Measurements from ENCODE around the gene ZNF644. TPM values are rescaled to one million over a fixed set of nuclear protein-coding genes. Genes with fewer than 3 reads are reported as not detected.
A peak's percentile ranks its signal among the peaks of the same experiment; 100 is the strongest.

Gene ZNF644
- polyA plus RNA-seq, 3 donors = 7.0 to 22.2 (median 17.6) TPM

GRCh38 chr1:91031081-91031480 lies 9.2 kb upstream of the ZNF644 start:
- Histone ChIP-seq H3K79me2 (ENCODE audit: insufficient read depth, low read length) (no peaks in the 10 kb centered on the region), H3K36me3 (replicated peaks in 1 of 2; ENCODE audit: control insufficient read depth in 1 of 2, insufficient read depth in 2 of 2, low read length in 2 of 2) (no peaks in the 10 kb centered on the region), H4K20me1 (ENCODE audit: insufficient read depth, low read length) (no peaks in the 10 kb centered on the region), H3K4me1 (ENCODE audit: control insufficient read depth in 1 of 2, insufficient read depth in 2 of 2, low read length in 2 of 2) (no peaks in the 10 kb centered on the region), H3K27ac (ENCODE audit: low read depth in 1 of 2, low read length in 2 of 2) (no peak overlapping the region), H3K27me3 (ENCODE audit: control insufficient read depth in 2 of 2, insufficient read depth in 2 of 2, low read length in 2 of 2) (no peaks in the 10 kb centered on the region), H2AFZ (ENCODE audit: insufficient read depth, low read depth, low read length, poor library complexity, severe bottlenecking) (no peak overlapping the region), H3K4me3 (replicated peaks in 1 of 3; ENCODE audit: low read depth in 2 of 3, low read length in 3 of 3) (no peak overlapping the region), H3K4me2 (replicated peaks; ENCODE audit: extremely low read depth, low read length, poor library complexity, severe bottlenecking) (no peak overlapping the region), H3K9ac (ENCODE audit: insufficient read depth, low read length, poor library complexity, severe bottlenecking) (no peak overlapping the region), H3K9me3 (replicated peaks in 1 of 2; ENCODE audit: control insufficient read depth in 1 of 2, insufficient read depth in 1 of 2, low read length in 2 of 2) (no peaks in the 10 kb centered on the region)
- no peak for DNase-seq
- H3K27me3 Mint-ChIP-seq (ENCODE audit: low read depth in 3 of 3) = peaks cover 2 to 6% (median 3%) of the 10 kb centered on the region in 3 donors
- intact Hi-C loops (cut with micrococcal nuclease) = no loop called here
- peaks cover 0 to 3% (median 0%) of the 10 kb centered on the region in 7 donors for H3K9me3 Mint-ChIP-seq
- H3K36me3 Mint-ChIP-seq = no peaks in the 10 kb centered on the region
- WGBS (ENCODE audit: insufficient coverage) = 100% methylated on average over 1 of the region's 1 CpG
- peaks cover 5% of the 10 kb centered on the region for H3K4me1 Mint-ChIP-seq
- H3K27ac Mint-ChIP-seq = no peak overlapping the region
- no peak overlapping the region for H3K4me3 Mint-ChIP-seq
- TF ChIP-seq CTCF (IDR thresholded peaks at IDR 0.05) = no peak

- 75% methylated on average over 1 of the region's 1 CpG for WGBS (ENCODE audit: insufficient coverage)
- peaks cover 0 to 4% (median under 1%) of the 10 kb centered on the region in 3 donors for H3K27me3 Mint-ChIP-seq (ENCODE audit: low read depth in 3 of 3)
- DNase-seq = no peak
- no peak overlapping the region for H3K9ac ChIP-seq (ENCODE audit: insufficient read depth, low read length, poor library complexity, severe bottlenecking)
- H3K27ac ChIP-seq (ENCODE audit: low read depth in 1 of 2, low read length in 2 of 2) = no peak overlapping the region
- H4K20me1 ChIP-seq (ENCODE audit: insufficient read depth, low read length) = no peaks in the 10 kb centered on the region
- H3K79me2 ChIP-seq (ENCODE audit: insufficient read depth, low read length) = peaks cover 10% of the 10 kb centered on the region
- no peaks in the 10 kb centered on the region for H3K9me3 Mint-ChIP-seq
- H3K27ac Mint-ChIP-seq = no peak overlapping the region
- no peak overlapping the region for H3K4me3 ChIP-seq (replicated peaks in 1 of 3; ENCODE audit: low read depth in 2 of 3, low read length in 3 of 3)
- peak; percentile 21 for TF ChIP-seq CTCF (IDR thresholded peaks at IDR 0.05)
- no peak overlapping the region for H2AFZ ChIP-seq (ENCODE audit: insufficient read depth, low read depth, low read length, poor library complexity, severe bottlenecking)
- peaks cover 25% of the 10 kb centered on the region for H3K4me1 Mint-ChIP-seq
- no peaks in the 10 kb centered on the region for H3K36me3 ChIP-seq (replicated peaks in 1 of 2; ENCODE audit: control insufficient read depth in 1 of 2, insufficient read depth in 2 of 2, low read length in 2 of 2)
- H3K4me3 Mint-ChIP-seq = no peak overlapping the region
- H3K4me2 ChIP-seq (replicated peaks; ENCODE audit: extremely low read depth, low read length, poor library complexity, severe bottlenecking) = no peak overlapping the region
- intact Hi-C loops (cut with micrococcal nuclease) = no loop called here
- H3K9me3 ChIP-seq (replicated peaks in 1 of 2; ENCODE audit: control insufficient read depth in 1 of 2, insufficient read depth in 1 of 2, low read length in 2 of 2) = no peaks in the 10 kb centered on the region
- no peaks in the 10 kb centered on the region for H3K27me3 ChIP-seq (ENCODE audit: control insufficient read depth in 2 of 2, insufficient read depth in 2 of 2, low read length in 2 of 2)
- H3K36me3 Mint-ChIP-seq = no peaks in the 10 kb centered on the region
- peaks cover 12 to 18% of the 10 kb centered on the region in 2 donors for H3K4me1 ChIP-seq (ENCODE audit: control insufficient read depth in 1 of 2, insufficient read depth in 2 of 2, low read length in 2 of 2)
These were observed 4.9 kb upstream of the ZNF644 start for GRCh38 chr1:91026777-91027176.

Data from CD14-positive monocyte (primary cell).